ENCODE data around the gene MEOX2.

Gene MEOX2

GRCh38 chr7:15566476-15566875 lies 120.0 kb downstream of the MEOX2 start:
- TF ChIP-seq ZFP30 (CRISPR knock-in tag; IDR thresholded peaks at IDR 0.05): no peak
- TF ChIP-seq RARB (CRISPR knock-in tag; IDR thresholded peaks at IDR 0.05): no peak
- no peak for TF ChIP-seq PATZ1 (CRISPR knock-in tag; IDR thresholded peaks at IDR 0.05; ENCODE audit: borderline replicate concordance)
- TF ChIP-seq GLIS3 (CRISPR knock-in tag; IDR thresholded peaks at IDR 0.05): no peak
- TF ChIP-seq CREB5 (CRISPR knock-in tag; IDR thresholded peaks at IDR 0.05; ENCODE audit: low read depth): no peak
- TF ChIP-seq SNAI2 (CRISPR knock-in tag; IDR thresholded peaks at IDR 0.05): no peak
- no peak for TF ChIP-seq ZFP3 (CRISPR knock-in tag; IDR thresholded peaks at IDR 0.05)
- no peak for TF ChIP-seq ESRRG (CRISPR knock-in tag; IDR thresholded peaks at IDR 0.05)
- TF ChIP-seq ARNTL (CRISPR knock-in tag; IDR thresholded peaks at IDR 0.05; ENCODE audit: borderline replicate concordance, low read depth): no peak
- TF ChIP-seq CSRNP3 (CRISPR knock-in tag; IDR thresholded peaks at IDR 0.05): no peak

GRCh38 chr7:15561835-15562234 lies 124.6 kb downstream of the MEOX2 start, which contains the start of gene AGMO:
AGMO (minus strand) TSS chr7:15562015.
- TF ChIP-seq ZFP30 (CRISPR knock-in tag; IDR thresholded peaks at IDR 0.05): no peak
- no peak for TF ChIP-seq PPARA (CRISPR knock-in tag; IDR thresholded peaks at IDR 0.05; ENCODE audit: borderline replicate concordance)
- no peak for TF ChIP-seq ESRRG (CRISPR knock-in tag; IDR thresholded peaks at IDR 0.05)
- TF ChIP-seq ZNF565 (CRISPR knock-in tag; conservative IDR thresholded peaks at IDR 0.05; ENCODE audit: low read depth): no peak
- no peak for TF ChIP-seq POU6F1 (CRISPR knock-in tag; IDR thresholded peaks at IDR 0.05; ENCODE audit: borderline replicate concordance, low read depth)
- TF ChIP-seq CSDC2 (CRISPR knock-in tag; IDR thresholded peaks at IDR 0.05): no peak
- no peak for TF ChIP-seq GLIS3 (CRISPR knock-in tag; IDR thresholded peaks at IDR 0.05)
- TF ChIP-seq ZNF8 (CRISPR knock-in tag; IDR thresholded peaks at IDR 0.05): no peak
- no peak for TF ChIP-seq ARNTL (CRISPR knock-in tag; IDR thresholded peaks at IDR 0.05; ENCODE audit: borderline replicate concordance, low read depth)
- no peak for TF ChIP-seq OSR1 (CRISPR knock-in tag; IDR thresholded peaks at IDR 0.05)
- TF ChIP-seq CSRNP3 (CRISPR knock-in tag; IDR thresholded peaks at IDR 0.05): no peak
- TF ChIP-seq SNAI2 (CRISPR knock-in tag; IDR thresholded peaks at IDR 0.05): no peak
- TF ChIP-seq ZC3H10 (CRISPR knock-in tag; IDR thresholded peaks at IDR 0.05): no peak
- TF ChIP-seq CREB5 (CRISPR knock-in tag; IDR thresholded peaks at IDR 0.05; ENCODE audit: low read depth): no peak
- TF ChIP-seq ZFP3 (CRISPR knock-in tag; IDR thresholded peaks at IDR 0.05): no peak
- TF ChIP-seq TCF4 (CRISPR knock-in tag; IDR thresholded peaks at IDR 0.05; ENCODE audit: borderline replicate concordance): no peak
- no peak for TF ChIP-seq TSHZ2 (CRISPR knock-in tag; IDR thresholded peaks at IDR 0.05)
- peak; percentile 62 for ATAC-seq

More at GRCh38 chr7:15566476-15566875, 120.0 kb downstream of the MEOX2 start:
- ATAC-seq: no peak
